GM13977 (cell line): ENCODE results near the gene HPSE2.

ENCODE experiments used
- DNase-seq: peaks from one replicate; pipeline ENCODE4 v3.0.0; 2012; ENCODE audit warnings: low spot score
- in situ Hi-C: fragments of 300-500 bp; cut with MboI; formaldehyde crosslinking; loops from one replicate; pipeline ENCODE4 v1.12.0; 2022; ENCODE audit warnings: low sequenced_read_pairs, low pct_unique_long_range_greater_than_20kb, mixed read lengths, inconsistent platforms; ENCODE audit not compliant: unreplicated experiment
- TF ChIP-seq, protein P1 (sequence below): IDR thresholded peaks from 2 replicates; pipeline ENCODE4 v1.5.1; 2012; ENCODE audit warnings: mild to moderate bottlenecking, control low read depth; ENCODE audit not compliant: insufficient read depth; ENCODE audit errors: extremely low read depth, missing control alignments

Gene HPSE2

DNA sequence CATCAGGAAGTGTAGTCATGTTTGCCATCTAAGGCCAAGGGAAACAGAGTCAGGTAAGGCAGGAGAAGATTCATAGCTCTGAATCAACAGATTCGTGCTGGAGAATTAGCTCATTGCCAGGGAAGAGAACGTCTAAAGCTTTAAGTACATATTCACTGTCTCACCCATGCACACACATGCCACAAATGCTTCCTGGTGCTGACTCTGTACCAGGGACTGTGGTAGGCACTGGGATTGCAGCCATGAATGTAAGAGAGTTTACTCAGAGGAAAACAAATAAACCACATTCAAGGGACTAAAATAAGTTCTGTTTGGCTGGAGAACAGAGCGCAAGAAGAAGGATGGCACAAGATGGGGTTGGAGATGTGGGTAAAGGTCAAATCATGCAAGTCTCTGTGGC is 699.1 kb downstream of the HPSE2 start:
- no peak for DNase-seq
- TF ChIP-seq, protein P1, sequence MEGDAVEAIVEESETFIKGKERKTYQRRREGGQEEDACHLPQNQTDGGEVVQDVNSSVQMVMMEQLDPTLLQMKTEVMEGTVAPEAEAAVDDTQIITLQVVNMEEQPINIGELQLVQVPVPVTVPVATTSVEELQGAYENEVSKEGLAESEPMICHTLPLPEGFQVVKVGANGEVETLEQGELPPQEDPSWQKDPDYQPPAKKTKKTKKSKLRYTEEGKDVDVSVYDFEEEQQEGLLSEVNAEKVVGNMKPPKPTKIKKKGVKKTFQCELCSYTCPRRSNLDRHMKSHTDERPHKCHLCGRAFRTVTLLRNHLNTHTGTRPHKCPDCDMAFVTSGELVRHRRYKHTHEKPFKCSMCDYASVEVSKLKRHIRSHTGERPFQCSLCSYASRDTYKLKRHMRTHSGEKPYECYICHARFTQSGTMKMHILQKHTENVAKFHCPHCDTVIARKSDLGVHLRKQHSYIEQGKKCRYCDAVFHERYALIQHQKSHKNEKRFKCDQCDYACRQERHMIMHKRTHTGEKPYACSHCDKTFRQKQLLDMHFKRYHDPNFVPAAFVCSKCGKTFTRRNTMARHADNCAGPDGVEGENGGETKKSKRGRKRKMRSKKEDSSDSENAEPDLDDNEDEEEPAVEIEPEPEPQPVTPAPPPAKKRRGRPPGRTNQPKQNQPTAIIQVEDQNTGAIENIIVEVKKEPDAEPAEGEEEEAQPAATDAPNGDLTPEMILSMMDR, result no peak
- in situ Hi-C loops, result no loop called here

DNA sequence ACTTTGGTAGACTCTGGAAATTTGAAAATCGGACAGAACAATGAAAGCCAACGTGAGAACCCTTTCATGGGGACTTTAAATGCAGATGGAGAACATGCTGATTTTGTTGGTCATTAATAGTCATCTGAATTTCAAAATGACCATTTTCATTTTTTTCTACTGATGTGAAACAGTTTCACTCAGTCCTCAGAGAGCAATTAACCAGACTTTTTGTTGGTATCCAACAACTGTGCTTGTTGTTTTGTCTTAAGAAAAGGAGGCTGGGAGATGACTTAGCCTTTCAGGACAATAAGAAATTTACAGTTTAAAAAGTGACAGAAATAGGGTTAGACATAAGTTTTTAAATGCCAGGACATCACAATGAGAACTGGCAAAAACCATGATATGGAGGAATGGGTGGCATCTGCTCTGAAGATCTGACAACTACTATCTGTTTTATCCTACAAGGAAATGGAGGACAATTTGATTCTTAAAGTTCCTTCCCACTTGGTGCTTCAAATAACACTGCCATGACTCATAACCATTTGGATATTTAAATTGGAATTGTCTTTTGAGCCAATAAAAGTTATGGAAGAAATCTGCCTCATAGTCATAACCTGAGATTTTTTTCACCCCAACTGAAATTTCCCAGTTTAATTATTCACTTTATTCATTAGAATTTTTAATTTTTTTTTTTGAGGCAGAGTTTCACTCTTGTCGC is 701.8 kb downstream of the HPSE2 start:
- in situ Hi-C loops, result no loop called here
- TF ChIP-seq, protein P1, result no peak
- DNase-seq, result no peak

DNA sequence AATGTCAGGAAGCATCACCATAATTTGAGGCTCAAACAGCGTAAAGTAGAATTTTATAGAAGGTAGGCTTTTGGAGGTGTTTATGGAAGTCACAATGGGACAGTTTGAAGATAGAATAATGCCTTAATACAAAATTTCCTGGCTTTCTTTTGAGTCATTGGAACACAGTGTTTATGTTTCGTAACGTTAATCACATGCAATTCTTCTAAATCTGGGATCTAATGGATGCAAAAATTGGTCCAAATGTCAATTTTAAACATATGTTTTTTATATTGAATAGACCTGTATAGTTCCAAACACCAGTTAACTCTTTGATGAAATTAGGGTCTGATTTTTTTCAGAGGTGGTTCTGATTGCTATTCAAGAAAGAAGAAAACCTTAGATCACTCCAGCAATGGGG is 702.4 kb downstream of the HPSE2 start:
- TF ChIP-seq, protein P1, result no peak
- no peak for DNase-seq
- in situ Hi-C loops, result no loop called here

DNA sequence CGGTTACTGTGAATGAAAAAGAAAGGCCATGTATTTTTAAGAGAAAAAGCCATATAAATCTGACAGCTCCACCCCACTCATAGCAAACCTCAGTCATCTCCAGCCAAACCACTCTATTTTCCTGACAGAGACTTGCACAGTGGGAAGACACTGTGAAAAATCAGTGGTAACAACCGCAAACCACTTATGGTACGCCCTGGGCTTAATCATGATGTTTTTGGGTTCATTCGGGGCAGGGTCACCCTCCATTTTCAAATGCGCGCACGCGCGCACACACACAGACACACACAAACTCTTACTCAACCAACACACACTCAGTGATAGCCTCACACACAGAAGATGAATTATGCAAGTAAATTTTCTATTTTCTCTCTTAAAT is 706.9 kb downstream of the HPSE2 start:
- no peak for DNase-seq
- TF ChIP-seq, protein P1, result no peak
- in situ Hi-C loops, result no loop called here

DNA sequence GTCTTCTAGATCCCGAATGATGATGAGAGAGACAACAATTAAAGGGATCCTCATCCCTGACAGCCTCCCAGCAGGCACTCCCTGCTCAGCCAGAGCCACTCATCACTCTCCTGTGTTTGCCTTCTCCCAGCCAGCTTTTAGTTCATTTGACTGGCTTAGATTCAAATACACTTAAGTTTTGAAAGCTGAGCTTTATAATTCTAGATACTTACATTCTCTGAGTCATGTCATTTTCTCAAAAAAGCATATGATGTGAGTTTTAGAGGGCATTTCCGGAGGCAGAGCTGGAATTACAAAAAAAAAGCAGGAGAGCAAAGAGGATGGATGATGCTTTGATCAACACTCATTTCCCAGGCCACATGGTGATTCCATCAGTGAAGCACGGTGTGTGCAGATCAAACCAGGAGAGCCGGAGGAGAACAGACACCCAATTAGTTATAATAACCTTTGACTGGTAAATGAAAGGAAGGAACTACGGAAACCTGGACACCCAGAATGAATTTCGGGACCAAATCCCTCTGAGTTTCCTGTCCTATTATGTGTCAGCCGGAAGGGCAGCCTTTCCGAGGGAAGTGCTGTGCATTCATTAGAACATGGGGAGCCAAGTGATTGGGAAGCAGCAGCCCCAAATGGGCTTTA is 707.4 kb downstream of the HPSE2 start:
- no peak for DNase-seq

DNA sequence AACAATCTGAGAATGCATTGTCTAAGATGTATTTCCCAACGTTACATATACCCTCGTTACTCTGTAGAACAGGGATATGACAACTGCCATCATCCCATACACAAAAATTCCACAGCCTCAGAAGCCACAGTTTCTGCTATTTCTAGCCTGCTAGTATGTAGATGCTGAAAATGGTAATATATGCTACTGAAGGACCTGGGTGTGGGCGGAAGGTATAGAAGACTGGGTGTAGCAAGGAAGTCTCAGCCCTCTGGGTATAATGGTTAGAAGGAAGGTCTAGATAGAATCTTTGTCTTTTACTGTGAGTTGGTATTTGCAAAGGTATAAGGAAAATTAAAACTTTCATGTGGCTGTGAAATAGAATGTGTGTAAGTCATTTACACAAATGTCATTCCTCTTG is 709.7 kb downstream of the HPSE2 start:
- no peak for DNase-seq
- in situ Hi-C loops, result no loop called here
- TF ChIP-seq, protein P1, result no peak

More for the DNA sequence above, 707.4 kb downstream of the HPSE2 start:
- TF ChIP-seq, protein P1, result no peak
- in situ Hi-C loops, result no loop called here
